Brain microvascular endothelial cell (primary cell): ENCODE data around the gene ZBTB25.

Source experiments
- DNase-seq: peaks from one replicate; pipeline ENCODE4 v3.0.0-alpha.2; 2020
- H3K27ac ChIP-seq: fragments of 250-450 bp; sonication (Bioruptor Pico); 2 replicates; pipeline ENCODE4 v1.5.1; 2020; ENCODE audit warnings: mild to moderate bottlenecking, moderate library complexity
- H3K27me3 ChIP-seq: fragments of 250-450 bp; sonication (Bioruptor Pico); replicated peaks from 2 replicates; pipeline ENCODE4 v1.5.1; 2020; ENCODE audit warnings: mild to moderate bottlenecking
- H3K36me3 ChIP-seq: fragments of 250-450 bp; sonication (Bioruptor Pico); replicated peaks from 2 replicates; pipeline ENCODE4 v1.5.1; 2020; ENCODE audit warnings: mild to moderate bottlenecking
- H3K4me3 ChIP-seq: 2 replicates; pipeline ENCODE4 v1.5.1; 2011; ENCODE audit warnings: low read depth, mild to moderate bottlenecking, control low read depth, low read length, moderate library complexity
- CTCF ChIP-seq: IDR thresholded peaks from 2 replicates; pipeline ENCODE4 v1.5.1; 2011; ENCODE audit warnings: low read depth, mild to moderate bottlenecking, moderate library complexity, low read length, control low read depth, inconsistent platforms; ENCODE audit errors: missing control alignments
- in situ Hi-C: cut with HindIII; loops from 2 replicates; pipeline ENCODE4 v1.10.0; 2017; ENCODE audit warnings: low sequenced_read_pairs, low pct_ligation_motif_present

Gene ZBTB25

GRCh38 chr14:64503434-64504309 lies at the start of gene ZBTB25:
ZBTB25 (minus strand) TSS chr14:64503838; CDS start chr14:64490533, 13,305 bp downstream.
- no peak for TF ChIP-seq CTCF
- peak within 1 kb of the TSS; percentile 98 for H3K27ac ChIP-seq
- in situ Hi-C loops: no loop called here
- DNase-seq: peak; percentile 88
- peak within 1 kb of the TSS; percentile 66 for H3K4me3 ChIP-seq
- H3K27me3 ChIP-seq: no peaks in the 10 kb centered on the region
- no peaks in the 10 kb centered on the region for H3K36me3 ChIP-seq

GRCh38 chr14:64550621-64551333 lies 47.1 kb upstream of the ZBTB25 start:
- H3K27me3 ChIP-seq: no peaks in the 10 kb centered on the region
- TF ChIP-seq CTCF: no peak
- in situ Hi-C loops: no loop called here

GRCh38 chr14:64549791-64550620 lies 46.4 kb upstream of the ZBTB25 start, which contains the start of gene PPP1R36:
PPP1R36 (plus strand) TSS chr14:64549961; CDS start chr14:64549998, 37 bp downstream.
- Histone ChIP-seq H3K27me3 (no peaks in the 10 kb centered on the region), H3K27ac (no peak within 1 kb of the TSS), H3K4me3 (peak within 1 kb of the TSS; percentile 42), H3K36me3 (no peaks in the 10 kb centered on the region)
- no peak for TF ChIP-seq CTCF
- in situ Hi-C loops: no loop called here
- DNase-seq: no peak

More at GRCh38 chr14:64550621-64551333, 47.1 kb upstream of the ZBTB25 start:
- H3K27ac ChIP-seq: no peak overlapping the region
- no peaks in the 10 kb centered on the region for H3K36me3 ChIP-seq
- H3K4me3 ChIP-seq: no peak overlapping the region
- no peak for DNase-seq

- in situ Hi-C loops: no loop called here
Observed at GRCh38 chr14:64549016-64549415, 45.4 kb upstream of the ZBTB25 start.

More at GRCh38 chr14:64549016-64549415, 45.4 kb upstream of the ZBTB25 start:
- Histone ChIP-seq H3K36me3 (no peaks in the 10 kb centered on the region), H3K27me3 (no peaks in the 10 kb centered on the region), H3K4me3 (no peak overlapping the region), H3K27ac (no peak overlapping the region)
- DNase-seq: no peak
- TF ChIP-seq CTCF: no peak
